Right hindlimb (tissue), 1 donor: ENCODE data around the gene INTS14.
"Not testable (repeated sequence)": the region's sequence is repeated elsewhere in the genome, so short reads cannot be mapped to it uniquely, and the experiment has no call there.

Experiments
- DNase-seq: peaks from one replicate; pipeline ENCODE4 v3.0.0-alpha.2; 2018

Gene INTS14

DNA sequence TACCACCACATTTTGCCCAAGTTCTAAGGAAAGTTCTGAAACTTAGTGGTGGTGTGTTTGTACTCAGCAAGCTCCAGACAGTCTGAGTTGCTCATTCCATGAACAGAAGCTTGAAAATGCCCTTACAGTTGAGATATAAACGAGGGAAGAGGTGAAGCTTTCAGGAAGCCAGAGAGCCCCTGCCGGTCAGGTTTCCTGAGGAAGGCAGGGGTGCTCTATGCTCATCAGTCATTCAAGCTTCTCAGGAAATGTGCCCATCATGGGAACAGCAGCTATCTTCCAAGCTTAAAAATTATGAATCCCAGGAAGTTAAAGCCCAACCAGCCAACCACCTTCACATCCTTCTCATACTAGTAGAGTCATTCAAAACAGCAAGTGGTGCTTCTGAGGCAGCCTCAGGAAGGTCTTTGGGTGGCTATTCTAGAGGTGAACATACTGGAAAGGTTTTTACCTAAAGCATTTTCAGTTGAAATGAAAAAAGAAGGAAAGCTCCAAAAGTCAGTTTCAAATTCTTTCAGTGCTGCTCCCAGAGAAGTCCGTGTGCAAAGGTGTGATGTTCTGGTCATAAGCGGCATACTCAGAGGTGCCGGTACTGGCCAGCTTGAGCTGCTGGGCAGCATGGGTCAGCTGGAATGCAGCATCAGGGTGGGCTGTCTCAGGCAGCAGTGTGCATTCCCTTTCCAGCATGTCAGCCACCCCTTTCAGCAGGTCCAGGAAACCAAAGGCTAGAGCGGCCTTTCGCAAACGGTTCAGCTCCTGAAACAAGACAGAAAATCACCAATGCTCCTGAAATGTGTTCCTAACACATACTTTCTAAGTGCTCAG, 31.8 kb downstream of the INTS14 start:
- no peak for DNase-seq

DNA sequence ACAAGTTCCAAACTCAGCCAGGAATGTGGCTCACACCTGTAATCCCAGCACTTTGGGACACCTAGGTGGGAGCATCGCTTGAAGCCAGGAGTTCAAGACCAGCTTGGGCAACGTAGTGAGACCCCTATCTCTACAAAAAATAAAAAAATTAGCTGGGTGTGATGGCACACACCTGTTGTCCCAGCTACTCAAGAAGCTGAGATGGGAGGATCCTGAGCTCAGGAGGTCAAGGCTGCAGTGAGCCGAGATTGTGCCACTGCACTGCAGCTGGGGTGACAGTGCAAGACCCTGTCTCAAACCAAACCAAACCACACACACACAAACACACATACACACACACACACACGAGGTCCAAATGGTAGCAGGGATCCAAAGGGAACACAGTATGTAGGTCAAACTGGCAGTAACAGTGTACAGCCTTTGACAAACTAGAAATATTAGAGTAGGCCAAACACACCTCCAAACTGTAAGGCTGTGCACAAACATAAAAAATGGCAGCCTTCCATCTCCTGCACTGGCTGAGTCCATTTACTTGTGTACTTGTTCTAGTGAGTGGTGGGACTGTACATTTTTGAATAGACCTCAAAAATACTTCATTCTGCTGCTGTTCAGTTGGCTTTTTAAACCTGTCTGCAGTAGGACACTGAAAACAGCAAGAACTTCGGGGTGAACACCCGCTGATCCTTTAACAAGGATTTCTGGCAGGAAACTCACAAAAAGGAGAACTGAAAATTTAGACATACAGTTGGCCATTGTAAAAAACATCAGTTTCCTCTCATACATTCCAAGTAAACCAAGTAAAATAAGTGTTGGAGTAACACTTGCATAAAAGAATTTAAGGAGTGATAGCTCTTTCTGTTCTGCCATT, 33.6 kb downstream of the INTS14 start:
- DNase-seq = no peak

DNA sequence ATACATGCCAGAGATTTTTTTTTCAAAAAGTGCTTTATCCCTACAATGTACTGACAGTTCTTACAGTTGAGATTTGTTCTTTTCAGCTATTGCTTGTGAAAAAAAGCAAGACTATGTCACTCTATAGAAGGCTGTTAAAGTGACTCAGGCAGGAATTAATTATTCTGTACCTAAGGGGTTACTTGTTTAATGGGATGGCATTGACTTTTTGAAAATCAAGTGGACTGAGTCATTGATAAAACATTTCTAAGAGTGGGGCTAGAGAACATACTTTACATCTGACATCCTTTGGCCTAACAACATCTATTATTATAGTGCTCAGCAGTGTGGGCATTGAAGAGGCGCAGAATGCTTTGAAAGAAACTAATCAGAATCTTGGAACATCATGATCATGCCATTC, 34.3 kb downstream of the INTS14 start:
- no peak for DNase-seq

DNA sequence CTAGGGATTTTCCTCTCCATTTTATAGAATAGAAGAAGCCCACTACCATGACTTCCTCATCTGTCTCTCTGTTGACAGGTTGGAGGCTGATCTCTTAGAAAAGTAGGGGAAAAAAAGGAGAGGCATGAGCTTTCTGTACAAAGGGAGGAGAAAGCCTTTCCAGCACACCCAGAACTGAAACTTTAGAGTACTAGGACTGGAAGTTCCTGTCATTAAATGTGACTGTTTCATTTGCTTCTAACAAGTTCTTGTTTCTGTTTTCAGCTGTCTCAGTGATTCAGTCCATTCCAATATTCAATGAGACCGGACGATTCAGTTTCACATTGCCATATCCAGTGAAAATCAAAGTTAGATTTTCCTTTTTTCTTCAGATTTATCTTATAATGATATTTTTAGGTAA, 39.0 kb downstream of the INTS14 start:
- DNase-seq = no peak

DNA sequence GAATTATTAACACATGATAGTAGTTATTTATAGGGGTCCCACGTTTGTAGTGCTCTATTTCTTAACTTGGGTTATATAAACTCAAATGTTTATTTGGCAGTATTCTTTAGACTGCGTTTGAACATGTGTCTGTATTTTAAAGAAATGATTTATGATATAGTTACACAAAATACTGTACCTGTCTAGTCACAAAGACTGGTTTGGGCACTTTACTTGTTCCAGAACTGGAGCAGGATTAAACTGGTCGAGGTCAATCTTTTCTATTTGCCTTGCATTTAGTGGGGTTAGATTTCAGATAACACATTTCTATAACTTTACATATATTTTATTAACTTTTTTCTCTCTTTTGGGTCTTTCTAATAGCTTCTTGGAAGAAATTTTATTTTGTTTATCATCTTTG, 41.2 kb downstream of the INTS14 start:
- no peak for DNase-seq

DNA sequence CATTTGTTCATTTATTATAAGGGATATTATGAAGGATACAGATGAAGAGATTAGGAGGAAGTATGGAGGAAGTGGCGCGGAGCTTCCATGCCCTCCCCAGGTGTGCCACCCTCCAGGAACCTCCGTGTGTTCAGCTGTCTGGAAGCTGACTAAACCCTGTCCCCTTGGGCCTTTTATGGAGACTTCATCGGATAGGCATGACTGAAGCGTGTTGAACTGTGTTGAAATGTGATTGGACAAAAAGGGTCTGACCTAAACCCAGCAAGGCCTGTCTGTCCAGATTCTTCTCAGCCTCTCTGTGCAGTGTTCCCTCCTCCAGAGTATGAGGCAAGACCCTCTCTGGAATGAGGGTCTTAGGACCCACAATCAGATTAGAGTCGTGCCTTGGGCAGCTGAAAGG, 49.0 kb downstream of the INTS14 start:
- no peak for DNase-seq

DNA sequence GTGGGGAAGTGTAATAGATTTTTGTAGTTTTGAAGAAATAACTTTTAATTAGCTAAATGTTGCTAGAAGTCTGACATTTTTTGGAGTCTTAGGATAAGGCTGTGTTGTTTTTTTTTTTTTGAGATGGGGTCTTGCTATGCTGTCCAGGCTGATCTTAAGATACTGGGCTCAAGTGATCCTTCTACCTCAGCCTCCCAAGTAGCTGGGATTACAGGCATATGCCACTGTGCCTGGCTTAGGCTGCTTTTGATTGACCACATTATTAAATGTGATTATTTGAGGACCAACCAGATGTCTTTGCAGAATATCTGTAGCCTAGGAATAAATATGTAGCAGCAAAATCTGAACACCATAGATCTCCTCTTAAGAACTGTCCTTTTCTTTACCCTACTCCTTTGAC, 51.0 kb downstream of the INTS14 start:
- DNase-seq = no peak

DNA sequence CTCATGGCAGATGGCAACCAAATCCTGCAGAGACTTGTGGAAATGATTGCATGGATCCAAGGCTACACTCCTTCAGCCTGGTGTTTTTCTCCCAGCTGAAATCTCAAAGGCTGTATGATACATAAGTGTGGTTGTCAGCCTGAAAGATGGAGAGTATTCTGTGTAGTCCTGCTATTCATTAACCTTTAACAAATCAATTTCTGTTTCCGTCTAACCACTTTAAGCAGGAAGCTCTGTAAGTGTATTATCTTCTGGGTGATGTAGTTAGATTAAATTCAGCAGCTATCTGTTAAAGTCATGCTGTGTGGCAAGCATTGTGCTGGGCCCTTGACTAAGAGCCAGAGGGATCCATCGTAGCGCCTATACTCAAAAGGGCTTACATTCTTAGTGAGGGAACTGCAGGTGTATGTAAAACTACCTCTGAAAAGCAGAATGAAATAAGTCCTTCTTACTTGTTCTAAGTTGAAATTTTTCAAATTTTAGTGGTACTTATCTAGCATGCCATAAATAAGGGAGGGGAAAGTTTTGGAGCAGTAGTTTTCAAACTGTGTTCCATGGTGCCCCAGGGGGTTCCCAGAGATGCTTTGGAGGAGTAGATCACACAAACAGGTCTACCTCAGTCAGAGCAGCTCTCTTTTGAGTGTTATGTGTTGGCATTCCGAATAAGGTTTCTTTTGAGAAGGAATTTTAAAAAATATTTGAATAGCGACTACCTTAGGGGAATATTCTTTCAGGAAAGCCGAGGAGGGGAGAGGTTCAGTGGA, 51.8 kb downstream of the INTS14 start:
- no peak for DNase-seq

DNA sequence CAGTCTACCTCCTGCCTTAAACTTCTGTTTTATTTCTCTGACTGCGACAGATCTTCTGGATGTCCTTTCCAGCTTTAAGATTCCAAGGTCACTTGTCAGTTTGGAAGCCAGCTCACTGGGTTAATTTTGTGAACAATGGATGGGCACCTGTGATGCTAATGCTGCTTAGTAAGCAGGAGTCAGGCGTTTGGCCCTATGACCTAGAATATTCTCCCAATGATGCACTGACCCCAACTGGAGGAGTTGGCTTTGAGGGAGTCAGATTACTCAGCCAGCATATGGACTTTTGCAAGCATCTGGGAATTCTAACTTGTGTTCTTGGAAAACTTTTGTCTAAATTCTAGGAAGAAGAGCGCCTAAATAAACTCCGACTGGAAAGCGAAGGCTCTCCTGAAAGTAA, 52.6 kb downstream of the INTS14 start:
- no peak for DNase-seq

DNA sequence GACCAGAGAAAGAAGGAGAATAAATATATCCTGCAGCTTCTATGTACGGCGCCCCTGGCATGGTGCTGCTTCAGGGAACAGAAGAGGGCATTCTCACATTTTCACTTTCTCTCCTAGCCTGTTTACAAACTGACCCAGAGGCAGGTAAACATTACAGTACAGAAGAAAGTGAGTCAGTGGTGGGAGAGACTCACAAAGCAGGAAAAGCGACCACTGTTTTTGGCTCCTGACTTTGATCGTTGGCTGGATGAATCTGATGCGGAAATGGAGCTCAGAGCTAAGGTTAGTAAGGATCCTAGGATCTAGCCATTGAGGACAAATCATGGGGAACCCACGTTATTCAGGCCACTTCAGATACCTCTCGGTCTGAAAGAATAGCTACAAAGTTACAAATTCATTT, 54.3 kb downstream of the INTS14 start:
- DNase-seq = no peak

DNA sequence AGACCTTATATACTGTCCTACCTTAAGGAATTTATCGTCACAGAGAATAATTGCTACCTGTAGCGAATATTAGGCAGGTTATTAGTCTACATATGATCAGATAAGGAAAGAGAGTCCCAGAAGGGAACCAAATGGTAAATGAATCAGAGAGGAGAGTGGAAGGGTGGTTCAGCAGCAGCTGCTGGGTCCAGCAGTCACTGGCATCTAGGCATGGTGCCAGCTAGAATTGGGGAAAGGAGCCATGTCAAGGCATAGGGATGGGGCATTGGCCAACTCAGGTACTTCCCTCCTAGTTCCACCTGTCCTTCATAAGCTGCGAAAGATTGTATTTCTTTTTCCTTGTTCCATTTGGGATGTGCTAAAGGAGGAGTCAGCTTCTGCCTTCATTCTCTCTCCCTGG, 57.2 kb downstream of the INTS14 start:
- DNase-seq = no peak

DNA sequence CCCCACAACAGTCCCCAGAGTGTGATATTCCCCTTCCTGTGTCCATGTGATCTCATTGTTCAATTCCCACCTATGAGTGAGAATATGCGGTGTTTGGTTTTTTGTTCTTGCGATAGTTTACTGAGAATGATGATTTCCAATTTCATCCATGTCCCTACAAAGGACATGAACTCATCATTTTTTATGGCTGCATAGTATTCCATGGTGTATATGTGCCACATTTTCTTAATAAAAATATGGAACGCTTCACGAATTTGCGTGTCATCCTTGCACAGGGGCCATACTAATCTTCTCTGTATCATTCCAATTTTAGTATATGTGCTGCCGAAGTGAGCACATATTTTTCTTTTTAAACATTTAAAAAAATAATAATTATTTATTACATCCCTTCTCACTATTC, 58.1 kb downstream of the INTS14 start:
- not testable (repeated sequence) for DNase-seq

DNA sequence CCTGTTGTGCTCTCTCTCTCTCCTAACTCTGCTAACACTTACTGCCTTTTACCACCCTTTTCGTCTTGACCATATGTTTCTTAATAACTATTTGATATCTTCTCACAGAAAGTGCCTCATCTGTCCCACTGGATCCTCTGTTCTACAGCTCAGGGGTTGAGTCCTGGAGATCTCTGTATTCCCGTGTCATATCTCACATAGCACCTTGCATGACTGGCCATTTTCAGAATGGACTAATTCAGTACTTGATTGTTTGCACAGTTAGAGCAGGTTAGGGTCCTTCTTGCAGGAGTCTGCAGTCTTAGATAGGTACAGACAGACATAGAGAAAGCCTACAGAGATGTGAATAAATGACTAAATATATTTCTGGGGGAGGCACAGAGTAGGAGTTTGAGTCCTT, 59.7 kb downstream of the INTS14 start:
- DNase-seq = no peak

DNA sequence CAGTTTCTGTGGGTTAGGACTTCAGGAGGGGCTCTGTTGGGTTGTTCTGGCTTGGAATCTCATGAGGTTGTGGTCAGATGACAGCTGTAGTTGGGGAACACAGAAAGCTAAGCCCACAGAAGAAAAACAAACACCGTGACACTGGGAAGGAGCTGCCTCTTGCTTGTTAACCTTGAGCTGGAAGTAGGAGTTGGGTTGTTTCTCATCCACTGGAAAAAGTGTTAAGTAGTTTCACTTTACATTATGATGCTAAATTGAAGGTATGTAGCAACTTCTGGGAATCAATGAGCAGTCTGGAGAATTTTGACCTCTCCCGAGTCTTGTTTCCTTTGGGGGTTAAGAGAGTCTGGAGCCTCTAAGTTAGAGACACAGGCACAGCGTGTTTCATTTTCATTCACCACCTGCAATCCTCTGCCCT, 60.2 kb downstream of the INTS14 start:
- no peak for DNase-seq

DNA sequence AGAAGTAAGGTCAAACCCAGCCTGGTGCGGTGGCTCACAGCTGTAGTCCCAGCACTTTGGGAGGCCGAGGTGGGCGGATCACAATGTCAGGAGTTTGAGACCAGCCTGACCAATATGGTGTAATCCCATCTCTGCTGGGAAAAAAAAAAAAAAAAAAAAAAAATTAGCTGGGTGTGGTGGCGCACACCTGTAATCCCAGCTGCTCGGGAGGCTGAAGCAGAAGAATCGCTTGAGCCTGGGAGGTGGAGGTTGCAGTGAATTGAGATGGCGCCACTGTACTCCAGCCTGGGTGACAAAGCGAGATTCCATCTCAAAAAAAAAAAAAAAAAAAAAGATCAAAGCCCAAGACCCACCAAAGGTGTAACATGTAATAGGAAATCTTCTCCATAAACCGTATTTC, 61.6 kb downstream of the INTS14 start:
- DNase-seq = not testable (repeated sequence)

DNA sequence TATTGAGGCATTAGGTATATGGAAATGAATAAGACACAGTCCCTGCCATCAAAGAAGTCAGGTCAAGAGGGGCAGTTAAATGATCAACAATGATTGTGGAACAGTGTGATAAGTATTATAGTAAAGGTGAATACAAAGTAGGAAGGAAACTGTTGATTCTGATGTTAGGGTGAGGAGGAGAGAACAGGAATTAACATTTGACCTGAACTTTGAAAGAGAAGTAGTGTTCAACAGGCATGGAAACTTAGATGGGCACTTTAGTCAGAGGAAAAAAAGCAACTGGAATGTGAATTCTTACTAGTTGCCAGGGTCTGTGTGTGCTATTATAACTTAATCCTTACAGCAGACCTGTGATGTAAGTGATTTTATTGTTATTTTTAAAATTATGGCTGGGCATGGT, 63.1 kb downstream of the INTS14 start:
- DNase-seq = no peak

DNA sequence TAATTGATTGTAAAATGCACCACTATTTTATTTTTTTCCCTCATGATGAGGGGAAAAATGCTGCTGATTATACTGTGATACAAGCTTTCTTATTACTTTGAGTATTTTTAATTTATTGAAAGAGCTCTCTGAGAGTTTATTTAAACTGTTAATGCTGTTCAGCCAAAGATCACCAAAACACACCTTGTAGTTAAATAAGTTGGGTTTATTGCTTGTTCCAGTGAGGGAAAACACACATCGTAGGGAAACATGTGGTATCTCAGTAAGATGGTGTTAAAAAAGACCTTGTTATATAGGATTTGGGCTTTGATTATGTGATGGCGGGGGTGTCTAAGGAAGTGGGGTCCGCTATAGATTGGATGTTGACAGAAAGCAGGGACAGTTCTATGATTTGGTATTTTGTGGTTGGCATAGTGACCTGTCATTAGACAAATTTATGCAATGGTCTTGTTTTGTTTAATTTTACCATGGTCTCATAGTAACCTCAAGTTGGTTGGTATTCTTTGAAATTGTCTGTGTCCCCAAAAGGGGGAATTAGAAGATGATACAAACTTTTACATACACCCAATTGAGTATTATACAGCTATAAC, 69.6 kb downstream of the INTS14 start:
- no peak for DNase-seq

DNA sequence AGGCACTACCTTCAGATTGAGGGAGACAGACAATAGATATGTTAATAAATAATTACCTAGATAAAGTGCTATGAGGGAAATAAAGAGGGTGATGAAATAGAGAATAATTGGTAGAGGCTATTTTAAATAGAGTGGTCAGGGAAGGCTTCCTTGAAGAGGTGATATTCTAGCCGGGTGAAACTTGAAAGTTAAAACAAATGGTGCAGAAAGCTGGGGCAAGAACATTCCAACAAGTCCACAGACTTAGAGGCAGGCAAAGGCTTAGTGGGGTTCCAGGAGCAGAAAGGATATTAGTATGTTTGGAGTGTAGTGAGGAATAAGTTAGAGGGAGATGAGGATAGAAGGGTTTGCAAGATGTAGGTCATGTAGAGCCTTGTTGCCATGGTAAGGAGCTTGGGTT, 70.6 kb downstream of the INTS14 start:
- no peak for DNase-seq

DNA sequence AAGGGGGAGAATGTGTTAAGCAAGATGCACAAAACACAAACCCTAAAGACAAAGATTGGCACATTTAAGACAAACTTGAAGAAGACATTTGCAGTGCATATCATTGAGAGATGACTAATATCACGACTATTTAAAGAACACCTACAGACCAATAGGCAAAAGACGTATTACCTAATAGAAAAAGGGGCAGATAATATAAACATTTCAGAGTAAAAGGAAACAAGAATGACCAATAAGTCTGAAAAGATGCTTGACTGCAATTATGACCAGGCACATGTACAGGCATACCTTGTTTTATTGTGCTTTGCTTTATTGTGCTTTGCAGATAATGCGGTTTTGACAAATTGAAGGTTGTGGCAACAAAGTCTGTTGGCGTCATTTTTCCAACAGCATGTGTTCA, 75.7 kb downstream of the INTS14 start:
- DNase-seq = no peak

DNA sequence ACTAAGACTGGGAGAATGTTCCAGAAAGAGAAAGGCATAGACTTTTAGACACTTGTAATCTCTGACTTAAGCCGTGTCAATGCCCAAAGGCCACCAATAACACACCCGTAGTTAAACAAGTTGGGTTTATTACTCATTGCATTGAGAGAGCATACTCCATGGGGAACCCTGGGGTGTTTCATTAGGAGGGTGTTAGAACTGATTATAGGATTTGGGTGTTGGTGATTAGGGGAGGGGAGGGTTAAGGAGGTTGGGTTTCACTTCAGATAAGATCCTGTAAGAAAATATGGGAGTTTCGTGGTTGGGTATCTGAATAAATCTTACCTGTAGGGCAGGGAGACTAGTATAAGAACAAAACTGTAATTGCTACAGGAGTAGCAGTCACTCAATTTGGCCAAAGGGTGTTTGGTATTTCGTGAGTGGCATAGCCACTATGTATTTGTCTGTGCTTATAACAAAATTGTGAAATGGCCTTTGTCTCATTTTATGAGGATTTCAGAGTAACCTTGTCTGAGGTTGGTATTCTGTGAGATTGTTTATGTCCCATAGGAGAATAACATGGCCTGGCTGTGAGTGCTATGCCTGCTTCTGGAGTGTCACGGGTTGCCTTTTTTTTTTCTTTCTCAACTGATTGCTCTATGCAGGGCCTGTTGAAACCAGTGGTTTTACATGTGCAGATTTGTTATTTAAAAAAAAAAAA, 77.7 kb downstream of the INTS14 start:
- DNase-seq = no peak

DNA sequence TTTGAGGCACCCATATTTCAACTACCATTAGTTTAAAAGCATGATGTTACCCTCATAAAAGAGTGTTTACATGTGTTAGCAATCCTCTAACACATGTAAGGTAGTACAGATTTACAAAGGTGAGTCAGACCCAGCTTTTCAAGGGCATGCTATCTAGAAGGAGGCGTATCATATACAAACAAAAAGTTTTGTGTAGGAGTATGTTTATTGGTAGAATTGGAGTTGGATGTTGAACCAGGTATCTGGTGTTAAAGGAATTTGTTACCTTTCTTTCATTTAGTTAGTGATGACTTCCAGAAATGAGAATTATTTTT, 78.2 kb downstream of the INTS14 start:
- DNase-seq = no peak

DNA sequence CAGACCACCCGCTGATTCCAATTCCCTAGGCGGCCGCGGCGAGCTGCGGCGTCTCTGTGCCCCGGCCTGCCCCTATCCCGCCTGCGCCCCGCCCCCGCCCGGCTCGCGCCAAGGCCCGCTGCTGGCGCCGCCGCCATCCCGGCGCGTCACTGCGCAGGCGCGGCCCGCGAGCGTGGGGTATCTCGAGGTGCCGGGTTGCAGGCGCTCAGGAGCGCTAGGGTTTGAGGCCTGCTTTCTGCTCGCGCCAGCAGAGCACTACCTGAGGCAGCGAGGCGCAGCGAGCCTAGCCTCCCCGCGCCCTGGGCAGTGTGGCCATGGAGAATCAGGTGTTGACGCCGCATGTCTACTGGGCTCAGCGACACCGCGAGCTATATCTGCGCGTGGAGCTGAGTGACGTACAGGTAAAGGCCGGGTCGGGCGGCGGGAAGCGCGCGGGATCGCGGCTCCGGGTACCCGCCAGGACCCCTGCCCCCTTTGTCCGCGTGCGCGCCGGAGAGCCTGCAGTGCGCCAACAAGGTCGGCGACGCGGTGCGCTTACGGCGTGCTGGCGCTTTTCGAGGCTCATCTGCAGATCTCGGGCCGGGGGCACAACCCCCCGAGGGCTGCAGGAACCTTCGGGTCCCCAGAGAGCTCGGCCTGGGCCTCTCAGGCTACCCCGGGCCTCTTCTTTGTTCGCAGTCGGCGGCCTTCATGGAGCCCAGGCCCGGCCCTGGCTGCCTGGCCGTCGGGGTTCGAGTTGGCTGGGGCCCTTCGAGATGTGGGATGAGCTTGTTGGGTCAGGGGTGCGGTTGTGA, 80.4 kb downstream of the INTS14 start, which contains the start of gene HACD3:
HACD3 (plus strand) TSS at position 146 of the 794 bp plus-strand sequence; CDS start at position 315, 169 bp downstream.
- DNase-seq = peak; percentile 91
